HCT116 (cell line): ENCODE results near the gene FAM171A1. TPM values are rescaled to one million over a fixed set of nuclear protein-coding genes. Genes with fewer than 3 reads are reported as not detected.

Experiments
- ATAC-seq: fragments of 200-7000 bp; cut with Tn5 transposase; 2 replicates; pipeline ENCODE4 v1.9.1; 2020; ENCODE audit warnings: mild to moderate bottlenecking, moderate library complexity
- BruUV-seq: library from RNA; stranded (reverse); fragments of 400-500 nt; replicated peaks from 2 replicates; lab custom pipeline; 2021; lab: Mats Ljungman, UMichigan
- CTCF ChIA-PET: fragments of 300-600 bp; sonication (Branson Sonifier 250); formaldehyde crosslinking; loops from one replicate; lab custom pipeline; 2021; ENCODE audit warnings: antibody characterized with exemption; lab: Charles Lee
- POLR2A ChIA-PET: fragments of 300-600, 350-600 bp; sonication (Branson Sonifier 250); formaldehyde crosslinking; loops from one replicate; lab custom pipeline; 2021; ENCODE audit warnings: antibody characterized with exemption; lab: Charles Lee
- RAD21 ChIA-PET, 2 experiments: fragments of 300-600 bp; sonication (Branson Sonifier 250); formaldehyde crosslinking; loops; one replicate each; lab custom pipeline; 2023; ENCODE audit warnings: low total read pairs in 2 of 2; ENCODE audit not compliant: uncharacterized antibody in 2 of 2, unreplicated experiment in 2 of 2, low non-redundant PET in 1 of 2; lab: Charles Lee
- DNase-seq: peaks from one replicate; pipeline ENCODE4 v3.0.0-alpha.2; 2010; ENCODE audit warnings: low read depth, low spot score
- H2AFZ ChIP-seq: fragments of 200-600 bp; shearing (Covaris generic), sonication (generic); 2 replicates; pipeline ENCODE4 v1.6.1; 2017; ENCODE audit warnings: low read depth, mixed run types, mixed read lengths, antibody characterized with exemption, low read length; ENCODE audit not compliant: poor library complexity, severe bottlenecking
- H3K27ac ChIP-seq: 2 replicates; pipeline ENCODE4 v1.5.1; 2012; ENCODE audit warnings: low read depth, low read length
- H3K27me3 ChIP-seq: fragments of 200-600 bp; sonication (generic); 2 replicates; pipeline ENCODE4 v1.6.1; 2016; ENCODE audit warnings: mixed run types, low read length, mixed read lengths; ENCODE audit not compliant: insufficient read depth
- H3K36me3 ChIP-seq, 2 experiments: fragments of 200-500 bp in 1 of 2; fragments of 200-600 bp in 1 of 2; sonication (Bioruptor generic) in 1 of 2; sonication (generic) in 1 of 2; 2 replicates each; pipeline versions ENCODE4 v1.5.1 to v1.6.1; 2014 to 2016; ENCODE audit warnings: low read length in 2 of 2, inconsistent platforms in 1 of 2, mixed read lengths in 1 of 2, mixed run types in 1 of 2; ENCODE audit not compliant: insufficient read depth in 2 of 2, control insufficient read depth in 1 of 2
- H3K4me1 ChIP-seq, 2 experiments: fragments of 200-600 bp in 1 of 2; sonication (generic) in 1 of 2; 2 replicates each; pipeline versions ENCODE4 v1.5.1 to v1.6.1; 2012 to 2017; ENCODE audit warnings: low read length in 2 of 2, inconsistent platforms in 1 of 2, mild to moderate bottlenecking in 1 of 2, mixed read lengths in 1 of 2, mixed run types in 1 of 2, moderate library complexity in 1 of 2; ENCODE audit not compliant: insufficient read depth in 2 of 2, control insufficient read depth in 1 of 2
- H3K4me2 ChIP-seq: fragments of 200-600 bp; sonication (generic); 2 replicates; pipeline ENCODE4 v1.6.1; 2017; ENCODE audit warnings: mixed run types, low read length, mixed read lengths
- H3K4me3 ChIP-seq, 2 experiments: fragments of 200-600 bp in 1 of 2; sonication (generic) in 1 of 2; replicated peaks in 1 of 2; 2 replicates each; pipeline ENCODE4 v1.5.1; 2011 to 2016; ENCODE audit warnings: low read length in 2 of 2, control low read depth in 1 of 2, low read depth in 1 of 2, mild to moderate bottlenecking in 1 of 2, mixed read lengths in 1 of 2, mixed run types in 1 of 2
- H3K79me2 ChIP-seq: fragments of 200-600 bp; sonication (generic); 2 replicates; pipeline ENCODE4 v1.6.1; 2017; ENCODE audit warnings: mild to moderate bottlenecking, mixed run types, low read length, moderate library complexity, mixed read lengths; ENCODE audit not compliant: insufficient read depth
- H3K9ac ChIP-seq: fragments of 200-600 bp; sonication (generic); 2 replicates; pipeline ENCODE4 v1.6.1; 2016; ENCODE audit warnings: low read length, mixed read lengths
- H3K9me2 ChIP-seq: fragments of 200-600 bp; sonication (generic), shearing (Covaris generic); 2 replicates; pipeline ENCODE4 v1.6.1; 2017; ENCODE audit warnings: mixed run types, mild to moderate bottlenecking, moderate library complexity; ENCODE audit not compliant: insufficient read depth
- H3K9me3 ChIP-seq, 2 experiments: fragments of 200-500 bp in 1 of 2; fragments of 200-600 bp in 1 of 2; sonication (Bioruptor generic) in 1 of 2; sonication (generic) in 1 of 2; 2 replicates each; pipeline ENCODE4 v1.6.1; 2014 to 2017; ENCODE audit warnings: low read length in 2 of 2, mixed read lengths in 2 of 2, inconsistent platforms in 1 of 2, low read depth in 1 of 2, mild to moderate bottlenecking in 1 of 2, mixed run types in 1 of 2, moderate library complexity in 1 of 2; ENCODE audit not compliant: control insufficient read depth in 1 of 2, insufficient read depth in 1 of 2
- H4K20me1 ChIP-seq: fragments of 200-600 bp; sonication (generic), shearing (Covaris generic); 2 replicates; pipeline ENCODE4 v1.6.1; 2017; ENCODE audit warnings: mixed run types, mild to moderate bottlenecking, moderate library complexity; ENCODE audit not compliant: insufficient read depth
- ATF3 ChIP-seq: IDR thresholded peaks from 2 replicates; pipeline ENCODE4 v1.6.1; 2012
- CEBPB ChIP-seq: IDR thresholded peaks from 2 replicates; pipeline ENCODE4 v1.6.1; 2012; ENCODE audit warnings: low read depth
- EGR1 ChIP-seq: IDR thresholded peaks from 2 replicates; pipeline ENCODE4 v1.6.1; 2012; ENCODE audit warnings: low read depth
- ELF1 ChIP-seq: IDR thresholded peaks from 2 replicates; pipeline ENCODE4 v1.6.1; 2012; ENCODE audit warnings: low read depth, borderline replicate concordance
- FOSL1 ChIP-seq: IDR thresholded peaks from 2 replicates; pipeline ENCODE4 v1.6.1; 2012; ENCODE audit warnings: low read depth
- POLR2A ChIP-seq: IDR thresholded peaks from 2 replicates; pipeline ENCODE4 v1.7.0; 2011; ENCODE audit warnings: borderline replicate concordance; ENCODE audit not compliant: insufficient read depth, insufficient read length; ENCODE audit errors: extremely low read depth
- POLR2AphosphoS5 ChIP-seq: IDR thresholded peaks from 2 replicates; pipeline ENCODE4 v1.6.1; 2011; ENCODE audit warnings: mild to moderate bottlenecking, low read depth, low read length, moderate library complexity
- RAD21 ChIP-seq: IDR thresholded peaks from 2 replicates; pipeline ENCODE4 v1.6.1; 2012; ENCODE audit warnings: low read depth, mild to moderate bottlenecking
- REST ChIP-seq: IDR thresholded peaks from 2 replicates; pipeline ENCODE4 v1.6.1; 2012; ENCODE audit warnings: low read depth
- SIN3A ChIP-seq: IDR thresholded peaks from 2 replicates; pipeline ENCODE4 v1.6.1; 2012; ENCODE audit warnings: low read depth
- SP1 ChIP-seq: IDR thresholded peaks from 2 replicates; pipeline ENCODE4 v1.6.1; 2012; ENCODE audit warnings: low read depth
- SRF ChIP-seq: IDR thresholded peaks from 2 replicates; pipeline ENCODE4 v1.6.1; 2012; ENCODE audit warnings: low read depth
- TCF7L2 ChIP-seq: IDR thresholded peaks from 2 replicates; pipeline ENCODE4 v1.7.0; 2011; ENCODE audit warnings: borderline replicate concordance, inconsistent platforms; ENCODE audit not compliant: insufficient read depth, insufficient read length; ENCODE audit errors: extremely low read depth
- ZBTB33 ChIP-seq: IDR thresholded peaks from 2 replicates; pipeline ENCODE4 v1.6.1; 2011; ENCODE audit warnings: mild to moderate bottlenecking, low read length, moderate library complexity; ENCODE audit not compliant: insufficient replicate concordance; ENCODE audit errors: extremely low read depth
- ZFX ChIP-seq: fragments of 450-650 bp; IDR thresholded peaks from 2 replicates; pipeline ENCODE4 v1.6.1; 2017
- ZNF274 ChIP-seq: fragments of 200-500 bp; sonication (Bioruptor generic); IDR thresholded peaks from 2 replicates; pipeline ENCODE4 v1.6.1; 2014; ENCODE audit warnings: mild to moderate bottlenecking, low read depth, low read length, inconsistent platforms
- intact Hi-C: fragments of 100-400 bp; cut with micrococcal nuclease; formaldehyde crosslinking; loops from 2 replicates; pipeline ENCODE4 v1.10.0; 2022
- total RNA-seq: library from RNA; stranded (reverse); gene quantifications from one replicate; pipeline ENCODE4 v1.2.1, GENCODE V29; 2021; ENCODE audit not compliant: unreplicated experiment
- TF ChIP-seq, protein P1 (sequence below): IDR thresholded peaks from 2 replicates; pipeline ENCODE4 v1.6.1; 2012

Gene FAM171A1
- total RNA-seq, 1 experiment from 2014 or later, result 32.5 TPM

GRCh38 chr10:15364001-15364400, 7.1 kb downstream of the FAM171A1 start:
- TF ChIP-seq SP1 (no peak), POLR2A (no peak), CEBPB (no peak), SIN3A (no peak), FOSL1 (no peak)
- DNase-seq, result no peak
- no peaks in the 10 kb centered on the region for H3K27me3 ChIP-seq
- H3K4me1 ChIP-seq, result peaks cover 9 to 24% of the 10 kb centered on the region in 2 experiments
- ChIA-PET POLR2A (no interaction called here), CTCF (no interaction called here), RAD21 (no interaction called here)
- no peak overlapping the region for H3K27ac ChIP-seq
- no peaks in the 10 kb centered on the region for H3K9me2 ChIP-seq
- intact Hi-C loops, result no loop called here
- no TSS peak for BruUV-seq
- H3K79me2 ChIP-seq, result peaks cover 91% of the 10 kb centered on the region
- H3K36me3 ChIP-seq, result no peaks in the 10 kb centered on the region
- ATAC-seq, result no peak
- H4K20me1 ChIP-seq, result no peaks in the 10 kb centered on the region
- H2AFZ ChIP-seq, result no peak overlapping the region
- no peak overlapping the region for H3K9ac ChIP-seq
- H3K4me3 ChIP-seq, result no peak overlapping the region
- H3K4me2 ChIP-seq, result peak overlapping the region; percentile 52
- H3K9me3 ChIP-seq, result no peaks in the 10 kb centered on the region

GRCh38 chr10:15363031-15363430, 8.1 kb downstream of the FAM171A1 start:
- Histone ChIP-seq H4K20me1 (no peaks in the 10 kb centered on the region), H3K27ac (no peak overlapping the region), H3K4me3 (no peak overlapping the region), H3K9ac (no peak overlapping the region), H3K9me2 (no peaks in the 10 kb centered on the region), H3K4me1 (peaks cover 9 to 24% of the 10 kb centered on the region in 2 experiments), H3K9me3 (no peaks in the 10 kb centered on the region), H3K27me3 (no peaks in the 10 kb centered on the region), H3K36me3 (no peaks in the 10 kb centered on the region), H3K79me2 (peaks cover 89% of the 10 kb centered on the region), H2AFZ (no peak overlapping the region), H3K4me2 (peak overlapping the region; percentile 52)
- ATAC-seq (peak; percentile 76; the same call in 1 of the 2 replicates), DNase-seq (no peak)
- ChIA-PET CTCF (no interaction called here), RAD21 (no interaction called here), POLR2A (no interaction called here)
- intact Hi-C loops, result no loop called here
- no TSS peak for BruUV-seq
- TF ChIP-seq CEBPB (no peak), ELF1 (no peak), SIN3A (no peak), ATF3 (no peak), REST (no peak), ZFX (no peak), POLR2AphosphoS5 (no peak), RAD21 (no peak), ZNF274 (no peak), TCF7L2 (no peak), FOSL1 (no peak), ZBTB33 (no peak), SRF (no peak), EGR1 (no peak), SP1 (no peak)
- TF ChIP-seq, protein P1, sequence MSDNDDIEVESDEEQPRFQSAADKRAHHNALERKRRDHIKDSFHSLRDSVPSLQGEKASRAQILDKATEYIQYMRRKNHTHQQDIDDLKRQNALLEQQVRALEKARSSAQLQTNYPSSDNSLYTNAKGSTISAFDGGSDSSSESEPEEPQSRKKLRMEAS, result no peak
